Measurements from ENCODE around the gene TTC34. TPM values are rescaled to one million over a fixed set of nuclear protein-coding genes. Genes with fewer than 3 reads are reported as not detected.
A peak's percentile ranks its signal among the peaks of the same experiment; 100 is the strongest.

The TTC34 gene
- total RNA-seq, 4 donors from 2014 or later: 0.04 to 0.19 (median 0.15) TPM; not detected in 1

DNA sequence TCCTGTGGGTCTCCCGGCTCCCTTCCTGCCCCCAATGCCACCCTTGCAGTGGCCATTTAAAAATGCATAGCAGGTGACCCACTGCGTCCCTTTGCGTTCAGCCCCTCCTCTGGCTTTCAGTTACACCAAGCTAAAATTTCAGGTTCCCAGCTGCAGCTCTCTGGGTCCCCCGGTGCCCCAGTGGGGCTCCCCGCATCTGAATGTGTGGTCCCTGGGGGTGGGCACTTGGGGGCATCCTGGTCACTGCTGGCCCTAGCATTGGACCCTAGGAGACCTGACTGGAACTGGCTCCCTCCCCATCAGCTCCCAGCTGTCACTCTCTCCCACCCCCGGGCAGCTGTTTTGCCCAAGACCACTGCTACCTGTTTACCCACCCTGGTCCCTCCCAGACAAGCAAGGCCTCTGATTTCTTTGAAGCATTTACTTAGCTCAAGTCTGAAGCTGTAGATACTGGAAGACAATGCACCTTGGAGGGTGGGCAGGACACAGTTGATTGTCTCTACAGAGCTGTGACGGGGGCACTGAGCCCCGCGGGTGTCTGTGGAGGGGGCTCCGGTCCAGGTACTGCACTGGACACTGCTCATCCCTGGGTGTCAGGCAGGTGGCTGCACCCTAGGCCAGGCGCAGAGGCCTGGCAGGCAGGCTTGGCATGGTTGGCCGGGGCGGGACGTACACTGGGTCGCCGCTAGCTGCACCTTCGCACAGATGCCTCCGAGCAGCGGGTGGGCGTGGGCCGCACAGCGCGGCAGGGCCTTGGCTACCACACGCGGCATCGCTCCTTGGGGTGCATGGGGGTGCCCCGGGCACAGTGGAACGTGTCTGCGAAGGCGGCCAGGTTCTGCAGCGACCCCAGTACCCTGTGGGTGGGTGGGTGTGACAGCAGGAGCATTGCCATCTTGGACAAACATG is 211.0 kb downstream of the TTC34 start:
- no peak overlapping the region for H3K4me3 ChIP-seq
- WGBS, 2 donors: 94 to 96% methylated on average over 3 to 8 of the region's 31 CpGs
- DNase-seq: no peak
- intact Hi-C loops (cut with DNase I): no loop called here
- no peak overlapping the region for H3K27ac ChIP-seq
- H3K4me1 ChIP-seq: peaks cover 15 to 56% (median 17%) of the 10 kb centered on the region in 3 donors
- TF ChIP-seq POLR2A (IDR thresholded peaks at IDR 0.05): no peak
- TF ChIP-seq, protein P1, sequence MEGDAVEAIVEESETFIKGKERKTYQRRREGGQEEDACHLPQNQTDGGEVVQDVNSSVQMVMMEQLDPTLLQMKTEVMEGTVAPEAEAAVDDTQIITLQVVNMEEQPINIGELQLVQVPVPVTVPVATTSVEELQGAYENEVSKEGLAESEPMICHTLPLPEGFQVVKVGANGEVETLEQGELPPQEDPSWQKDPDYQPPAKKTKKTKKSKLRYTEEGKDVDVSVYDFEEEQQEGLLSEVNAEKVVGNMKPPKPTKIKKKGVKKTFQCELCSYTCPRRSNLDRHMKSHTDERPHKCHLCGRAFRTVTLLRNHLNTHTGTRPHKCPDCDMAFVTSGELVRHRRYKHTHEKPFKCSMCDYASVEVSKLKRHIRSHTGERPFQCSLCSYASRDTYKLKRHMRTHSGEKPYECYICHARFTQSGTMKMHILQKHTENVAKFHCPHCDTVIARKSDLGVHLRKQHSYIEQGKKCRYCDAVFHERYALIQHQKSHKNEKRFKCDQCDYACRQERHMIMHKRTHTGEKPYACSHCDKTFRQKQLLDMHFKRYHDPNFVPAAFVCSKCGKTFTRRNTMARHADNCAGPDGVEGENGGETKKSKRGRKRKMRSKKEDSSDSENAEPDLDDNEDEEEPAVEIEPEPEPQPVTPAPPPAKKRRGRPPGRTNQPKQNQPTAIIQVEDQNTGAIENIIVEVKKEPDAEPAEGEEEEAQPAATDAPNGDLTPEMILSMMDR (IDR thresholded peaks at IDR 0.05): no peak
- peaks cover 0 to 20% (median 0%) of the 10 kb centered on the region in 3 donors for H3K36me3 ChIP-seq
- H3K9me3 ChIP-seq: no peaks in the 10 kb centered on the region
- peaks cover 0 to 11% (median 0%) of the 10 kb centered on the region in 4 donors for H3K27me3 ChIP-seq

DNA sequence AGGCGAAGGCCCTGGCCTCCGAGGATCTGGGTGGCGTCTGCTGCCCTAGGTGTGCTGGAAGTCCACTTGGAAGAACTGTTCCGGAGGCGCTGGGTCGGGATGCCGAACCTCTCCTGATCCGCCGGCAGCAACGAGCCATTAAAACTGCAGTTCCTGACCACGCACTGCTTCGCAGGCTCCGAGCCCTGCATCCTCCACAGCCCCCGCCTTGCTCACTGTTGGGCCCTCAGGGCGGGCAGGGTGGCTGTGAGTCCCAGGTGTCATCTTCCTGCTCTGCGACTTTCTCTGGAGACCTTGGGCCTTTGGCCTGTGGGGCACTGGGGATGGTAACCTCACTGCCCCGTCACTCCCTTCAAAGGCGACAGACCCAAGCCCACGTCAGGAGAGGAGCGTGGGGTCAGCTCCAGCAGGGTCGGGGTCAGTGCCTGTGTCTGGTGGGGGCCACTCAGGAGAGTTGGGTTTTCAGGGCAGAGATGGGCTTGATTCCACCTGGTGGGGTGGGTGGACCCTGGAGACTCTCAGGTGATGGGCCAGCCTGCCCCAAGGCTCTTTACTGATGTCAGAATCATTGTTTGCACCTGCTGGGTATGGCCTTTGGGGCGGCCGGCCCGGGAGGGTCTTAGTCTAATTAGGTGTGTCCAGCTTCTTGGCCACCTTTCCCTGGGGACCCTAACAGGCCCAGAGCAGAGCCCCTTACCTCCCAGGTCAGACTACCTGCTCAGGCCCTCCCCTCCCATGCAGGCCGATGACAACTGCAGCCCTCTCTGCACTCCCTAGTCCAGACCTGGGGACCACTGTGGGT is 211.9 kb downstream of the TTC34 start:
- Histone ChIP-seq H3K9me3 (no peaks in the 10 kb centered on the region), H3K27me3 (peaks cover 0 to 3% (median 0%) of the 10 kb centered on the region in 4 donors), H3K36me3 (peaks cover 0 to 20% (median 0%) of the 10 kb centered on the region in 3 donors), H3K27ac (no peak overlapping the region), H3K4me1 (peaks cover 24 to 65% (median 25%) of the 10 kb centered on the region in 3 donors), H3K4me3 (no peak overlapping the region)
- TF ChIP-seq, protein P1 (IDR thresholded peaks at IDR 0.05): no peak
- TF ChIP-seq POLR2A (IDR thresholded peaks at IDR 0.05): no peak
- intact Hi-C loops (cut with DNase I): no loop called here
- no peak for DNase-seq
- WGBS, 2 donors: 100% methylated on average over 2 to 6 of the region's 25 CpGs

DNA sequence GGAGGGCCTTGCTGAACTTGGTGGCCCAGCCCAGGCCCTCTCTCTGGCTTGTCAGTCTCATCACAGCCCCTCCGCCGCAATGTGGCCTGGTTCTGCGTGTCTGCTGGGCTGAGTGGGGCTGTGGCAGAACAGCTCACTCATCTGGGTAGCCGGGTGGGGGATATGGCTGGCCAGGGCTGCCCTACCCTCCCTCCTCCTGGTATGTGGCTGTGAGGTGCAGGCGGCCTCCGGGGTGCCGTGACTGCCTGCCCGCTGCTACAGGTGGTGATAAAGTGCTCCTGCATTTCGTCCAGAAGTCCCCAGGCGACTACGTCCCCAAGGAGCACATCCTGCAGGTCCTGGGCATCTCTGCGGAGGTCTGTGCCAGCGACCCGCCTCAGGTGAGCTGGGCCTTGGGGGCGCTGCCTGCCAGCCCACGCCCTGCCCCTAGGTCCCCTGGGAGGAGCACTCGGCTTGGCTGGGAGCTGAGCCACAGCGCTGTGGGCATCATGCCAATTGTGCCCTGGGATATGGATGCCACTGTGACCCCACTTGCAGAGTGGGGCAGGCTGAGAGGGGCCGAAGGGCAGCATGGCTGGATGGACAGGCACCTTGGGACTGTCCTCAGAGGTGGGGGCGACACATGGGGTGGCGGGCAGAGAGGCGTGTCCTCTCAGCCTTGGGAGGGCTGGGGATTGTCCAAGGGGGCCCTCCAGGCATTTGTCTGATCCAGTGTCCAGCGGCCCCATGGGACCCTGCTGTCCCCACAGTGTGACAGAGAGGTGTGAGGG is 212.6 kb downstream of the TTC34 start:
- intact Hi-C loops (cut with DNase I): no loop called here
- WGBS, 2 donors: 74 to 100% methylated on average over 3 of the region's 23 CpGs
- Histone ChIP-seq H3K27me3 (no peaks in the 10 kb centered on the region), H3K36me3 (peaks cover 0 to 20% (median 0%) of the 10 kb centered on the region in 3 donors), H3K9me3 (no peaks in the 10 kb centered on the region), H3K27ac (no peak overlapping the region), H3K4me3 (no peak overlapping the region), H3K4me1 (peaks cover 31 to 66% (median 31%) of the 10 kb centered on the region in 3 donors)
- TF ChIP-seq, protein P1 (IDR thresholded peaks at IDR 0.05): no peak
- TF ChIP-seq POLR2A (IDR thresholded peaks at IDR 0.05): no peak
- DNase-seq: no peak

DNA sequence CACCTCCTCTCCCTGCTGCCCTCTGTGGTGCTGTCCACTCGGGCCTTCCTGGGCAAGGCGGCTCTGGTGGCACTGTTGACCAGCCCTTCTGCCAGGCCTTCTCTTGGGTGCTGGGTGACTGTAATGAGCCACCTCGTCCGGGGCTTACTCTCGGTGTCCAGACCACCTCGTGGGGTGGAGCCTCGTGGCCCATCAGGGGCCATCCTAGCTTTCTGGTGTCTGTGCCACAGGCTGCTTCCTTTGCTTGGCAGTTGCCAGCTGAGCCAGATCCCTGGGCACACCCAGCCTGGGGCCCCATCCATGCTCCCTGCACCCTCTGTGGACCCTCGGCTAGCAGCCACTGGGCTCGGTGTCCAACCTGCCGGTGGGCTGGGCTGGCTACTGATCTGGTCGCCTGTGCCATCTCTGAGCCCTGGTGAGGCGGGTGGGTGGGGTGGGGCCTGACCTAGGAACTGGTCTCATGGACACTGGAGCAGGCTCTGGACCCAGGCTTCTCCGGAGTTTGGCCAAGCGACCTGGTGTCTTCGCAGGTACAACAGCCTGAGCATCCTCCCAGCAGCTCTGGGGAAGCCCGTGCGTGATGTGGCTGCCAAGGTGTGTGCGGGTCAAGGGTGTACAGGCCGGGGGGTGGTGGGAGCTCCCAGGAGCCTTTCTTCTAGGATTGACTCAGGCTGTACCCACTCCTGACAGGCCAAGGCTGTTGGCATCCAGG is 213.5 kb downstream of the TTC34 start:
- peak overlapping the region; percentile 64 to 90 (median 84) for H3K4me3 ChIP-seq
- peak overlapping the region in 1 of 4 donors; percentile 97 for H3K27ac ChIP-seq
- H3K27me3 ChIP-seq: no peaks in the 10 kb centered on the region
- no peak for TF ChIP-seq POLR2A (IDR thresholded peaks at IDR 0.05)
- TF ChIP-seq, protein P1 (IDR thresholded peaks at IDR 0.05): no peak
- WGBS, 2 donors: 73 to 100% methylated on average over 3 to 4 of the region's 19 CpGs
- H3K36me3 ChIP-seq: peaks cover 0 to 20% (median 0%) of the 10 kb centered on the region in 3 donors
- peaks cover 29 to 66% (median 36%) of the 10 kb centered on the region in 3 donors for H3K4me1 ChIP-seq
- no peak for DNase-seq
- intact Hi-C loops (cut with DNase I): no loop called here
- H3K9me3 ChIP-seq: no peaks in the 10 kb centered on the region

Data from esophagus squamous epithelium (tissue), 5 donors.